ENCODE results near the gene ATOH8.

ATOH8 gene

GRCh38 chr2:85750587-85751575 lies 2.9 kb upstream of the ATOH8 start:
- H3K79me2 ChIP-seq (ENCODE audit: insufficient read depth, low read length), result no peaks in the 10 kb centered on the region
- H3K9me2 ChIP-seq (ENCODE audit: low read depth, low read length), result no peaks in the 10 kb centered on the region
- H3K4me3 ChIP-seq (ENCODE audit: low read depth, low read length, poor library complexity, severe bottlenecking), result no peak overlapping the region
- no peak overlapping the region for H3K4me2 ChIP-seq (ENCODE audit: low read length)
- H3F3A ChIP-seq (ENCODE audit: insufficient read depth, low read length), result no peaks in the 10 kb centered on the region
- no peaks in the 10 kb centered on the region for H3K4me1 ChIP-seq (ENCODE audit: insufficient read depth, low read length, severe bottlenecking)
- TF ChIP-seq EZH2 (IDR thresholded peaks at IDR 0.05; ENCODE audit: borderline replicate concordance, low read length), result no peak
- TF ChIP-seq, protein P1, sequence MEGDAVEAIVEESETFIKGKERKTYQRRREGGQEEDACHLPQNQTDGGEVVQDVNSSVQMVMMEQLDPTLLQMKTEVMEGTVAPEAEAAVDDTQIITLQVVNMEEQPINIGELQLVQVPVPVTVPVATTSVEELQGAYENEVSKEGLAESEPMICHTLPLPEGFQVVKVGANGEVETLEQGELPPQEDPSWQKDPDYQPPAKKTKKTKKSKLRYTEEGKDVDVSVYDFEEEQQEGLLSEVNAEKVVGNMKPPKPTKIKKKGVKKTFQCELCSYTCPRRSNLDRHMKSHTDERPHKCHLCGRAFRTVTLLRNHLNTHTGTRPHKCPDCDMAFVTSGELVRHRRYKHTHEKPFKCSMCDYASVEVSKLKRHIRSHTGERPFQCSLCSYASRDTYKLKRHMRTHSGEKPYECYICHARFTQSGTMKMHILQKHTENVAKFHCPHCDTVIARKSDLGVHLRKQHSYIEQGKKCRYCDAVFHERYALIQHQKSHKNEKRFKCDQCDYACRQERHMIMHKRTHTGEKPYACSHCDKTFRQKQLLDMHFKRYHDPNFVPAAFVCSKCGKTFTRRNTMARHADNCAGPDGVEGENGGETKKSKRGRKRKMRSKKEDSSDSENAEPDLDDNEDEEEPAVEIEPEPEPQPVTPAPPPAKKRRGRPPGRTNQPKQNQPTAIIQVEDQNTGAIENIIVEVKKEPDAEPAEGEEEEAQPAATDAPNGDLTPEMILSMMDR (IDR thresholded peaks at IDR 0.05; ENCODE audit: low read length), result peak; percentile 84
- no peaks in the 10 kb centered on the region; the same call in 1 of the 2 replicates for H3K27me3 ChIP-seq (ENCODE audit: insufficient read depth, low read length)
- no peaks in the 10 kb centered on the region; the same call in 1 of the 2 replicates for H4K20me1 ChIP-seq (ENCODE audit: insufficient read depth, low read length)
- H3K36me3 ChIP-seq (ENCODE audit: insufficient read depth, low read length), result no peaks in the 10 kb centered on the region
- no peak overlapping the region for H3K27ac ChIP-seq (ENCODE audit: low read depth, low read length, poor library complexity, severe bottlenecking)
- no peak overlapping the region for H3K9ac ChIP-seq (ENCODE audit: low read length)
- no peaks in the 10 kb centered on the region for H3K9me3 ChIP-seq (ENCODE audit: low read length)
- H2AFZ ChIP-seq (ENCODE audit: low read length), result no peak overlapping the region

DNA sequence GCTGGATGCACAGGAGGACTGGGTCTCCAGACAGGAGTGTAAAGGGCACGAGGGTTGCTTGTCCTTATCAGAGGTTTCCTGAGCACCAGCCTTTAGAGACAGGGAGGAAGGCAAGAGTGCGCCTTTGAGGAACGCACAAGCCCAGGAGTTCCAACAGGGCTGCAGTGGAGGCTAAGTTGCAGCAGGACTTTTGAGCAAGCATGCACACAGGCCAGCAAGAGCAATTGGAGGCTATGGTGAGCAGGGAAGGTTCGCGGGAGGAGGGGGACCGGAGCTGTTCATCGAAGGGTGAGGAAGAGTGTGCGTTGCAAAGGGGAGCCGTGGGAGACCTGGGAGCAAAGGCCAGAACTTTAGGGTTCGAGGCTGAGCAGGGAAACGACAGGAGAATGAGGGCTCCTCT lies 2.2 kb upstream of the ATOH8 start:
- Histone ChIP-seq H3K9me2 (ENCODE audit: low read depth, low read length) (no peaks in the 10 kb centered on the region), H3K4me3 (ENCODE audit: low read depth, low read length, poor library complexity, severe bottlenecking) (no peak overlapping the region), H3K9me3 (ENCODE audit: low read length) (no peaks in the 10 kb centered on the region), H3F3A (ENCODE audit: insufficient read depth, low read length) (no peaks in the 10 kb centered on the region), H3K4me1 (ENCODE audit: insufficient read depth, low read length, severe bottlenecking) (no peaks in the 10 kb centered on the region), H3K36me3 (ENCODE audit: insufficient read depth, low read length) (no peaks in the 10 kb centered on the region), H4K20me1 (ENCODE audit: insufficient read depth, low read length) (no peaks in the 10 kb centered on the region; the same call in 1 of the 2 replicates), H3K79me2 (ENCODE audit: insufficient read depth, low read length) (no peaks in the 10 kb centered on the region), H3K27me3 (ENCODE audit: insufficient read depth, low read length) (no peaks in the 10 kb centered on the region; the same call in 1 of the 2 replicates), H3K9ac (ENCODE audit: low read length) (no peak overlapping the region), H2AFZ (ENCODE audit: low read length) (no peak overlapping the region), H3K27ac (ENCODE audit: low read depth, low read length, poor library complexity, severe bottlenecking) (no peak overlapping the region), H3K4me2 (ENCODE audit: low read length) (no peak overlapping the region)
- TF ChIP-seq, protein P1 (IDR thresholded peaks at IDR 0.05; ENCODE audit: low read length), result no peak
- no peak for TF ChIP-seq EZH2 (IDR thresholded peaks at IDR 0.05; ENCODE audit: borderline replicate concordance, low read length)

DNA sequence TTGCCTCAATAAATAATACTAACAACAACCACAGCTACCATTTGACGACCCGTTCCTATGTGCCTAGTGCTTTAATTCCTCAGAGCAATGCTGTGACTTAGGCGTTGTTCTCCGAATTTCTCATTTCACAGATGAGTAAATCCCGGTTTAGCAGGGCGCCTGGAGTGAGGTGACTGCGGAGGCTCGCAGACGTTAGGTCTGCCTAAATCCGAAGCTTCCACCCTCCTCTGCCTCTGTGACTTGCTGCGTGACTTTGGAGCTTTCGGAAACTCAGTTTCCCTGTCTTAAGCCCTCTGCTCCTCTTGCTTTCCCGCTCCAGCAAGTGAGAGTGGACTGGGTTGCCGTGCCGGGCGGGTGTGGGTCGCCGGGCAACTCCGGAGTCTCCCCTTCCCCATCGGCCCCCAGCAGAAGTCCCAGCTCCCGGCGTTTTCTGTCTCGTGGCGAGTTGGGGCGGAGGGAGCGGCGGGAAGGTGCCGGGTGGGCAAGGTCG lies 711 bp upstream of the ATOH8 start:
- Histone ChIP-seq H3K9ac (ENCODE audit: low read length) (no peak overlapping the region), H3K9me2 (ENCODE audit: low read depth, low read length) (no peaks in the 10 kb centered on the region), H3K79me2 (ENCODE audit: insufficient read depth, low read length) (no peaks in the 10 kb centered on the region), H3K27me3 (ENCODE audit: insufficient read depth, low read length) (no peaks in the 10 kb centered on the region; the same call in 1 of the 2 replicates), H3K36me3 (ENCODE audit: insufficient read depth, low read length) (no peaks in the 10 kb centered on the region), H3K4me1 (ENCODE audit: insufficient read depth, low read length, severe bottlenecking) (no peaks in the 10 kb centered on the region), H3K4me2 (ENCODE audit: low read length) (no peak overlapping the region), H3K4me3 (ENCODE audit: low read depth, low read length, poor library complexity, severe bottlenecking) (no peak overlapping the region), H3K9me3 (ENCODE audit: low read length) (no peaks in the 10 kb centered on the region), H4K20me1 (ENCODE audit: insufficient read depth, low read length) (no peaks in the 10 kb centered on the region; the same call in 1 of the 2 replicates), H3F3A (ENCODE audit: insufficient read depth, low read length) (no peaks in the 10 kb centered on the region), H2AFZ (ENCODE audit: low read length) (no peak overlapping the region), H3K27ac (ENCODE audit: low read depth, low read length, poor library complexity, severe bottlenecking) (no peak overlapping the region)
- TF ChIP-seq, protein P1 (IDR thresholded peaks at IDR 0.05; ENCODE audit: low read length), result no peak

All from OCI-LY1 (cell line).